HG02623 (cell line): ENCODE results near the gene WDR83.
"Not testable (repeated sequence)": the region's sequence is repeated elsewhere in the genome, so short reads cannot be mapped to it uniquely, and the experiment has no call there.

ENCODE experiments used
- ATAC-seq: cut with Tn5 transposase; IDR thresholded peaks from one replicate; pipeline ENCODE4 v1.9.1; 2021; ENCODE audit warnings: moderate library complexity; ENCODE audit not compliant: unreplicated experiment

Gene WDR83, protein sequence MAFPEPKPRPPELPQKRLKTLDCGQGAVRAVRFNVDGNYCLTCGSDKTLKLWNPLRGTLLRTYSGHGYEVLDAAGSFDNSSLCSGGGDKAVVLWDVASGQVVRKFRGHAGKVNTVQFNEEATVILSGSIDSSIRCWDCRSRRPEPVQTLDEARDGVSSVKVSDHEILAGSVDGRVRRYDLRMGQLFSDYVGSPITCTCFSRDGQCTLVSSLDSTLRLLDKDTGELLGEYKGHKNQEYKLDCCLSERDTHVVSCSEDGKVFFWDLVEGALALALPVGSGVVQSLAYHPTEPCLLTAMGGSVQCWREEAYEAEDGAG

DNA sequence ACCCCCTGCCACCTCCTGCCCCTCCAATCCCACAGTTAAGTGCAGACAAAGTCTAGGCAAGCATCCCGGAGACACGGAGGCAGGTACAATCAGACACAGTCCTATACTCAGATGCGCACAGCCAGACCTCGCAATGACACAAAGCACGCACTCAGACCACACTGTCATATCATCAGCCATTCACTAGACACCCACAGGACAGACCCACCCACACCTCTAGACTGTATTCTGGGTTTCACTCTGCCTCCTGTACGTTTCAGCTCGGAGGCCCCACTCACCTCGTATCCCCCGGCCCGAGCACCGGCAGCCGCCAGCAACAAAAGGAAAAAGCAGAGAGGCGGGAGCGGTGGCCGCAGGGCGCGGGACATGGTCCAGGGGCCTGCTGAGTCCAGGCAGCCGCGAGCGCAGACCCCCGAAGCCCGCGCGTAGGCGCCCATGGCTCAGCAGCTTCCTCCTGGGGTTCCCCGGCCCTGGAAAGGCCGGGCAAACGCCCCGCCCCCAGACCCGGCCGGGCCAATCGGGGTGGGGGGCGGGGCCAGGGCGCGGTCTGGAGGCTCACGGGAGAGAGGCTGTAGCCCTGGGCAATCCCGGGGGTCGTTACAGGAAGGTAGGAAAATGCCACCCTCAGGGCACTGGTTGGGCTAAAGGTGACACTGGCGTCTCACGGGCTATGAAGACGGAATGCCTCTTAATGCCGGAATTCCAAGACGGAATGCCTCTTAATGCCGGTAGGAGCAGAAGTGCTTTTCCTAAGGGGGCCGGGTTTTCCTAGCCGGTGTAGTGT is at the start of gene WDR83, which contains the start of gene MAN2B1:
Gene WDR83, plus strand, starts transcription at position 543 of the 784 bp plus-strand sequence. CDS start 2,984 bp downstream, outside the sequence.
Gene MAN2B1, minus strand, starts transcription at position 478 of the 784 bp plus-strand sequence. Its CDS starts 41 bp downstream, at position 437.
- peak; percentile 45 for ATAC-seq

DNA sequence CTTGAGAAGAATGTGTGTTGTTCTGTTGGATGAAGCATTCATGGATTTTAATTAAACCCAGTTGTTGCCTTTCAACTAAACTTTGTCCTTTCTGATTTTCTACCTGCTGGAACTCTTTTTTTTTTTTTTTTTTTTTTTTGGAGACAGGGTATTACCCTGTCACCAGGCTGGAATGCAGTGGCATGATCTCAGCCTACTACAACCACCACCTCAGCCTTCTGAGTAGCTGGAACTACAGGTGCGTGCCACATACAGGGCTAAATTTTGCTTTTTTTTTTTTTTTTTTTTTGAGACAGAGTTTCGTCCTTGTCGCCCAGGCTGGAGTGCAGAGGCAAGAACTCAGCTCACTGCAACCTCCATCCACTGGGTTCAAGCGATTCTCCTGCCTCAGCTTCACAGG is 49.0 kb upstream of the WDR83 start:
- no peak for ATAC-seq

DNA sequence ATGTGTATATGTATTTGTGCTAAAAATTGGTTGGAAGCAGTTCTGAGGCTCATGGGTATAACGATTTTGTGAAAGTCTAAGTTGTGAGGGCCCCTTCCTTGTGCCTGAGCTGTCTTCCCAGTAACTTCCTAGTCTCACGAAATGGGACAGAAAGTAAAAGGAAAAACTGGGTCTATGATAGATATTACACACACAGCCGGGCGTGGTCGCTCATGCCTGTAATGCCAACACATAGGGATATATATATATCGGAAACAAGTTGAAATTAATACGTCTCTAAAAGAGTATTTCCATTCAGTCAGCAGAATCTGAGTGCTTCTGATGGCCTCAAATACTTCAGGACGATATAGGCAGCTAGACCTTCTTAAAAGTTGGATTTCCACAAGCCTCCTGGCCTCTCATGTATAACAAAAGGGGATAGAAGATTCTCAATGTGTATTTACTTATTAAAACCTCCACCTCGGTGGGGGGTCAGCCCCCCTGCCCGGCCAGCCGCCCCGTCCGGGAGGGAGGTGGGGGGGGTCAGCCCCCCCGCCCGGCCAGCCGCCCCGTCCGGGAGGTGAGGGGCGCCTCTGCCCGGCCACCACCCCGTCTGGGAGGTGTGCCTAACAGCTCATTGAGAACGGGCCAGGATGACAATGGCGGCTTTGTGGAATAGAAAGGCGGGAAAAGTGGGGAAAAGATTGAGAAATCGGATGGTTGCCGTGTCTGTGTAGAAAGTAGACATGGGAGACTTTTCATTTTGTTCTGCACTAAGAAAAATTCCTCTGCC is 45.2 kb upstream of the WDR83 start:
- not testable (repeated sequence) for ATAC-seq

DNA sequence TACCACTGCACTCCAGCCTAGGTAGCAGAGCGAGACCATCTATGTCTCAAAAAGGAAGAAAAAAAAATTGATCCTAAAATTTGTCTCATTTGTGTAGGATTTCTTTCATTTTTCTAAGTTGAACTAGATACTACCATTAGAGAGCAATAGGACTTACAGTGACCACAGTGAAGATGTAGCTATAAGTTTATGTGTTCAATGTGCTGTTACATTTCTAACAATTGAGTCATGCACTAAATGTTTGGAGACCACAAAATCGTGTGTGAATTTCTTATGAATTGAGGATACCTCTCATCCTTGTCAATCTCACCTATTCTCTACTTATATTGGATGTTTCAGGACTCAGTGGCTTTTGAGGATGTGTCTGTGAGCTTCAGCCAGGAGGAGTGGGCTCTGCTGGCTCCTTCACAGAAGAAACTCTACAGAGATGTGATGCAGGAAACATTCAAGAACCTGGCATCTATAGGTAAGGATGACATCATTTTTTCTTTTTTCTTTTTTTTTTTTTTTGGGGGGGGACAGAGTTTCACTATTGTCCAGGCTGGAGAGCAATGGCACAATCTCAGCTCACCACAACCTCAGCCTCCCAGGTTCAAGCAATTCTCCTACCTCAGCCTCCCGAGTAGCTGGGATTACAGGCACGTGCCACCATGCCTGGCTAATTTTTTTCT is 43.1 kb upstream of the WDR83 start:
- ATAC-seq = no peak

DNA sequence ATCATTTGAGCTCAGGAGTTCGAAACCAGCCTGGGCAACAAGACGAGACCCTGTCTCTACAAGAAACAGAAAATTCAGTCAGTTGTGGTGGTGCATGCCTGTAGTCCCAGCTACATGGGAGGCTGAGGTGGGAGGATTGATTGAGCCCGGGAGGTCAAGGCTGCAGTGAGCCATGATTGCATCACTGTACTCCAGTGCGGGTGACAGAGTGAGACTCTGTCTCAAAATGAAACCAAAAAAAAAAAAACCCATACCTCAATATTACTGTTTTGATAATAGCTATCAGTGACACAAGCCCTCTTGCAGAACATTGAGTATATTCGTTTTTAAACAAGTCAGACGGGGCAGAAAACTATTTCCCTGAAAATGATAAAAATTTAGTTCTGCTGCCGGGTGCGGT is 39.6 kb upstream of the WDR83 start:
- ATAC-seq = no peak

DNA sequence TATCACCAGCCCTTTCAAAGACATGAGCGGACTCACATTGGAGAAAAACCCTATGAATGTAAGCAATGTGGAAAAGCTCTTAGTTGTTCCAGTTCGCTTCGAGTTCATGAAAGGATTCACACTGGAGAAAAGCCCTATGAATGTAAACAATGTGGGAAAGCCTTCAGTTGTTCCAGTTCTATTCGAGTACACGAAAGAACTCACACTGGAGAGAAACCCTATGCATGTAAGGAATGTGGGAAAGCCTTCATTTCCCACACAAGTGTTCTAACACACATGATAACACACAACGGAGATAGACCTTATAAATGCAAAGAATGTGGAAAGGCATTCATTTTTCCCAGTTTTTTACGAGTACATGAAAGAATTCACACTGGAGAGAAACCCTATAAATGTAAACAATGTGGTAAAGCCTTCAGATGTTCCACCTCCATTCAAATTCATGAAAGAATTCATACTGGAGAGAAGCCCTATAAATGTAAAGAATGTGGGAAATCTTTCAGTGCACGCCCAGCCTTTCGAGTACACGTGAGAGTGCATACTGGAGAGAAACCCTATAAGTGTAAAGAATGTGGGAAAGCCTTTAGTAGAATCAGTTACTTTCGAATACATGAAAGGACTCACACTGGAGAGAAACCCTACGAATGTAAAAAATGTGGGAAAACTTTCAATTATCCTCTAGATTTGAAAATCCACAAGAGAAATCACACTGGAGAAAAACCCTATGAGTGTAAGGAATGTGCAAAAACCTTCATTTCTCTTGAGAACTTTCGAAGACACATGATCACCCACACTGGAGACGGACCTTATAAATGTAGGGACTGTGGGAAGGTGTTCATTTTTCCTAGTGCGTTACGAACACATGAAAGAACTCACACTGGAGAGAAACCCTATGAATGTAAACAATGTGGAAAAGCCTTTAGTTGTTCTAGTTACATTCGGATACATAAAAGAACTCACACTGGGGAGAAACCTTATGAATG is 38.3 kb upstream of the WDR83 start:
- no peak for ATAC-seq

DNA sequence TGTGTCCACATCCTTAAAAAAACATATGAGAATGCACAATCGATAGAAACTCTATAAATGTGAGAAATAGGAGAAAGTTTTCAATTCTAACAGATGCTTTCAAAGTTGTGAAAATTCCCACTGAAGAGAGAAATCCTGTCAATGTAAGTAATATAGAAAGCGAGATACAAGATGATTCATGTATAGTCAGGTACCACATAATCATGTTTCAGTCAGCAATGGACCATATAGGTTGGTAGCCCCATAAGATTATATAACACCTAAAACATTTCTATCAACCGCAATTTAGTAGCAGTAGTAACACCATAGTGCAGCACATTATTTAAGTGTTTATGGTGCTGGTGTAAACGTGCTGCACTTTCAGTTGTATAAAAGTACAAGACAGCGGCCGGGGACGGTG is 37.4 kb upstream of the WDR83 start:
- no peak for ATAC-seq

DNA sequence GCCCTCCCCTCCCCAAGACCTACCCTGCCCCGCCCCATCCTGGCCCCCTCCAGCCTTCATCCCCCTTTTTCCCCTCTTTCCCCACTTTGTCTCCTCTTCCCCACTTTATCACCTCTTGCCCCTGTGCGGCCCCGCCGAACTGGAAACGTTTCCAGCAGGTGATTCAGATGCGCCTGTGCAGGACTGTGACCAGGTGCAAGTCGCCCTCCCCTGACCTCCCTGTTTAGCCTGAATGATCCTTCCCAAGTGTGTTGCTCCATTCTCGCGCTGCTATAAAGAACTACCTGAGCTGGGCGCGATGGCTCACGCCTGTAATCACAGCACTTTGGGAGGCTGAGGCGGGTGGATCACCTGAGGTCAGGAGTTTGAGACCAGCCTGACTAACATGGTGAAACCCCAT is 30.0 kb upstream of the WDR83 start:
- ATAC-seq = no peak

DNA sequence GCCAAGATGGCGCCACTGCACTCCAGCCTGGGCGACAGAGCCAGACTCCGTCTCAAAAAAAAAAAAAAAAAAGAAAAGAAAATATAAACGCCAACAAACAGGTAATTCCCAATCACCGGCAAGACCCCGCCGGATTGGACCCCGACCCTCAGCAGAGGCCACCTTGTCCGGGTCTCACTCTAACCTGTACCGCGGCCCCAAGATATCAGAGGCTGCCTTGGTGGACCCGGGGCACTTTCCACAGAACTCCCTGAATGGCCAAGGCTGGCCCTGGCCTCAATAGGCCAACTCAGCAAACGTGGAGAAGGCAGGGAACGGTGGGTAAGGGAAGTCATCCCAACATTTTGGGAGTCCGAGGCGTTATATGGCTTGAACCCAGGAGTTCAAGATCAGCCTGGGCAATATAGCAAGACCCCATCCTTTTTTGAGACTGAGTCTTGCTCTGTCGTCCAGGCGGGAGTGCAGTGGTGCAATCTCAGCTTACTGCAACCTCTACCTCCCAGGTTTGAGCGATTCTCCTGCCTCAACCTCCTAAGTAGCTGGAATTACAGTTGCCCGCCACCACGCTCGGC is 27.9 kb upstream of the WDR83 start:
- no peak for ATAC-seq

DNA sequence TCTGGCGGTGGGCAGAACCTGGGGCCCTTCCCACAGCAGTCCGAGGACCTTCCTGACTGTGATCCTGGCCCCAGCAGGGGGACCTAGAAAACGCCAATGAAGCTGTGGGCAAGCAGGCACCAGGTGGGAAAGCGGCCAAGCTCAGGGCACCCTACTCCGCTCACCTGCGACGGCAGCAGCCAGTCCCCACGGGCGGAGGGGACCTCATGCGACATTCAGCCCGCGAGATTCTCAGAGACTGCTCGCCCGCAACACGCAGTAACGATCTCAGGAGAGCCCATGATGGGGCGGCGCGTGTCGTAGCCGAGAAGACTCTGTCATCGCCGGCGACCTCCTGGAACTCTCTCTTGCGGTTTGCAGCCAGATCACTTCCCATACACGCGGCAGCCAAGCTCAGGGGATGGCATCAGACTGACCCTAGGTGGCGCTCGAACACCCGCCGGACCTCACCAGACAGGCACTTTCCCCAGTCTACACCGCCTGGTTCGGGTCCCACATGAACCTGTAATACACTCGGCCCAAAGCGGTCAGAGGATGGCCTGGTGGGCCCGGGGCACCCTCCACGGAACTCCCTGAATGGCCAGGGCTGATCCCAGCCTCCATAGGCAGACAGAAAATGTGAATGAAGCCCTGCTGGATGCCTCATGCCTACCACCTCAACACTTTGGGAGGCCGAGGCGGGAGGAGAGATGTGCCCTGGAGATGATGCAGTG is 26.6 kb upstream of the WDR83 start:
- no peak for ATAC-seq

DNA sequence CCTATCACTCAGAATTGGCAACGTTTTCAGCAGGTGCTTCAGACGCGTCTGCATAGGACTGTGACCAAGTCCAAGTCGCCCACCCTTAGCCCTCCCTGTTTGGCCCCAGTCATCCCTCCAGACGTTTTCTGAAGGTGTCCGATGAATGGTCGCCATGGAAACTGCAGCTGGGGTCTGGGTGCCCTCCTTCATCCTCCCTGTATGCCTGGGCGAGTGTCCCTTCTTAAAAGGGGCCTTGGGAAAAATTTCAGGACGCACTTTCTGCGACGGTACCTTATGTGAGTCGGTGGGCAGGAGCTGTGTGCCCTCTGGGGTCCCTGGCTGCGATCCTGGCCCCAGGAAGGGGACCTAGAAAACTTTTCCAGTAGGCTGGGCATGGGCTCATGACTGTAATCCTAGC is 25.2 kb upstream of the WDR83 start:
- ATAC-seq = no peak

DNA sequence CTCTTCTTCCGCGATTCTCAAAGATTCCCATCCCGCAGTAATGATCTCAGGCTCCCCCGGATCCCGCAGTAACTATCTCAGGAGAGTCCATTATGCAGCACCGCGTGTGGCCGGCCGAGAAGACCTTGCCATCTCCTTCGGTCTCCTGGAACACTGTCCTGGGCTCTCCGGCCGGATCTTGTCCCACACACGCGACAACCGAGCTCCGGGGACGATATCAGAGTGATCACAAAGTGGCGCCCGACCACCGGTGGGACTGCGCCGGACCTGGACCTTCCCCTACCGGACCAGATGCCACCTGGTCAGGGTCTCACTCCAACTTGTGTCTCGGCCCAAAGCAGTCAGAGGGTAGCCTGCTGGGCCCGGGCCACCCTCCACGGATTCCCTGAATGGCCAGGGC is 24.1 kb upstream of the WDR83 start:
- ATAC-seq = no peak

DNA sequence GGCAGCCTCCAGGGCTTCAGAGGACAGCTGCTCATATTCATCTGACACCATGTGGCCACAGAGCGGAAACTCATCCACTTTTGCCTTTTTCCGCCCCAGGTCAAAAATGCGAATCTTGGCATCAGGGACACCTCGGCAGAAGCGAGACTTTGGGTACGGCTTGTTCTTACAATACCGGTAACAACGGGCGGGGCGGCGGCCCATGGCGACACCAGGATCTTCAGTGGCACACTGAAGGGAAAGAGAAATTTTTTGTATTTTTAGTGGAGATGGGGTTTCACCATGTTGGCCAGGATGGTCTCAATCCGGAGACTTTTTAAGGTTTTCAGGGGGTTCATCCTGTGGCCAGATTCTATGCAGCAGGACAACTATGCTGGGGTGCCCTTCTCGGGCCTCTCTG is 22.9 kb upstream of the WDR83 start:
- not testable (repeated sequence) for ATAC-seq

DNA sequence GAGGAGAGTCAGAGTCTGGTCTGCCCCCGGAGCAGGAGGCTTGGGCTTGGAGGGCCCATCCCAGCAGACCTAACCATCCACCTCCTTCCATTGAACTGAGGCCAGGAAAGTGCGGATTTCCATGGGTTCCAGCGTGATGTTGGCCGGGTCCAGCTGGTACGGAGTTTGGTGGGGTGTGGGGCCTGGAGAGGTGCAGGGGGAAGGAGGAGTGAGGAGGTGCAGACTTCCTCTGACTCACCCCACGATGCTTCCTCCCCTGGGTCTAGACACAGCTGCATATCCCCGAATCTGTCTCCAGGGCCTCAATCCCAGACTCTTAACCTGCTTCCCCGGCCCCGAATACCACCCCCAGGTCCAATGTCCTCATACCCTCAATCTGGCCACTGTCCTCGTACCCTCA is 20.1 kb upstream of the WDR83 start:
- ATAC-seq = no peak

DNA sequence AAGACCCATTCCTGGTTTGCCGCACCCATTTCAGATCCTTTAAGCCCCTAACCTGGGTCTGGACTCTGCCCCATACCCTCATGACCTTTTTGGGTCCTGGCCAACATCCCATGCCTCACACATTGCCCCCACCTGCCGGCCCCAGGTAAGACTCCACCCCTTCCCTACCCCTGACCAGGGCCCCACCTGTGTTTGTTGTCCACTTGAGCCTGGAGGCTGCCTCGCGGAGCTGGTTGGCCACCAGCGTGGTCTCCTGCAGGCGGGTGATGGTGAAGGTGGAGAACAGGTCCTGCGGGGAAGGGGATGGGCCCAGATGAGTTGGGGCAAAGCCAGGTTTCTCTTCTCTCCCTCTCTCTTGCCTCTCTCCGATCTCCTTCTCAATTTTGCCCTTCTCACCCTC is 19.6 kb upstream of the WDR83 start:
- ATAC-seq = no peak

DNA sequence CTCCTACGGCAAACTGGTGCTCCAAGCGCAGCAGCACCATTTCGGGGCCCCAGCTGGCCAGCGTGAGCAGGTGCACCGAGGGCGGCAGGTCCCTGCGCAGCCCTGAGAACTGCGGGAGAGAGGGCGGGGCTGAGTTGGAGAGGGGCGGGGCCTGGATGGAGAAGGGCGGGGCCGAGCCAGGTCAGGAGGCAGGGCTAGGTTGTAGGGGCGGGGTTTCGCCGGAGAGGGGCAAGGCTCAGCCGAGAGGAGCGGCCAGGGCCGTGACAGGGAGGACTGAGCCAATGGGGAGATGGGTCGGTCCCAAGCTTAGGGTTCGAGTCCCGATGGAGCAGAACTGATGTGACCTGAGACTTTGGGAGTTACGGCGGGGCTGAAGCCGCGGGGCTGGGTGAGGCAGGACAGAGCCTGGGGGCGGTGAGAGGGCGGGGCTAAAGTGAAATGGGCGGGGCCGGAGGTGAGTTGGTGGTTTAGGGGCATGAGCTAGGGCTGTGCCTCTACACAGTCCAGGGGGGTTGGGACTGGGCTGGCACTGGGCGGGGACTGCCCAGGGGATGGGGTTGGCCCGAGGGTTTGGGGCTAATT is 19.0 kb upstream of the WDR83 start:
- no peak for ATAC-seq

DNA sequence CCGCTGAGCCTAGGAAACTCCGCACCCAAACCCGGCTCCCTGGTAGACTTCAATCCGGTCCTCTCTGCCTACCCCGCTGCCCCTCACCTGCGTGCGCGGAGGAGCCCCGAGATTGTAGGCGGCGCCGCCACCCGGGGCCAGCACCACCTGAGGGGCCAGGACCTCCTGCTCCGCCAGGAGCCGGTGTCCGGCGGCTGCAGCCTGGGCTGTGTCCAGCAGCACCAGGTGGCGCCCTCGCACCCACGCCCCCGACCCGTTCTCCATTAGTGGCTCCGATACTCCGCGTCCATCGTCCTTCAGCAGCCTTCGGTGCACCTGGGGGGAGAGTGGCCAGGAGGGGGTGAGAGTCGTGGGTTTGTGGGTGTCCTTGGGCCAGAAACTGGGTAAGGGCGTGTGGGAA is 18.5 kb upstream of the WDR83 start:
- no peak for ATAC-seq

DNA sequence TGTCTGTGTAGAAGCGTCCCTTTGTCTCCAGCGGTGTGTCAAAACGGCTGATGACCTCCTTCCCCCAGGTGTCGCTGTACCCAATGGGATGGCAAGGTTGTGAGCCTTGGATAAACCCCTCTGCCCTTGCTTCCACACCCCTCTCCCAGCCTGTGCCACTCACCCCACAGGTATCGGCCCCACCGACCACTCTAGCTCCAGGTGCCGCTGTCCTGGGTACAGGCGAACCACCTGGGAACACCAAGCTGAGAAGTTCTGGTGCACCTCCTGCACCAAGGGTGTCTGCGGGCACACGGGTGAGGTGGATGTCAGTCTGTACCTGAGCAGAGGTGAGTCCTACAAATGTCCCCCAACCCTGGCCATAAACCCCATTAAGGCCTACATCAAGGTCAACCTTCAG is 16.7 kb upstream of the WDR83 start:
- ATAC-seq = no peak
